NB4 (cell line): ENCODE results near the gene P2RX3.

ENCODE experiments used
- DNase-seq: peaks from one replicate; pipeline ENCODE4 v3.0.0; 2010; ENCODE audit warnings: low read depth
- H3K4me3 ChIP-seq: one replicate; pipeline ENCODE4 v1.5.1; 2011; ENCODE audit warnings: mild to moderate bottlenecking, low read depth, low read length, moderate library complexity
- CTCF ChIP-seq: IDR thresholded peaks from one replicate; pipeline ENCODE4 v1.5.1; 2012; ENCODE audit warnings: low read depth, low read length
- MAX ChIP-seq: IDR thresholded peaks from 2 replicates; pipeline ENCODE4 v1.6.1; 2011; ENCODE audit warnings: low read depth, low read length
- MYC ChIP-seq: IDR thresholded peaks from 2 replicates; pipeline ENCODE4 v1.6.1; 2011; ENCODE audit warnings: low read depth, low read length
- POLR2A ChIP-seq: IDR thresholded peaks from 2 replicates; pipeline ENCODE4 v1.6.1; 2011; ENCODE audit warnings: mild to moderate bottlenecking; ENCODE audit not compliant: insufficient read length; ENCODE audit errors: extremely low read depth

P2RX3 gene

GRCh38 chr11:57348052-57348451 lies 9.9 kb downstream of the P2RX3 start:
- DNase-seq: no peak
- no peak overlapping the region for H3K4me3 ChIP-seq
- TF ChIP-seq CTCF: no peak
- no peak for TF ChIP-seq MYC
- no peak for TF ChIP-seq MAX
- no peak for TF ChIP-seq POLR2A

- no peak overlapping the region for H3K4me3 ChIP-seq
- TF ChIP-seq CTCF (no peak), MAX (no peak), POLR2A (no peak), MYC (no peak)
- no peak for DNase-seq
These were observed 10.6 kb downstream of the P2RX3 start for GRCh38 chr11:57348636-57349313.

GRCh38 chr11:57349491-57350274 lies 11.5 kb downstream of the P2RX3 start:
- no peak overlapping the region for H3K4me3 ChIP-seq
- DNase-seq: peak; percentile 63
- peak; percentile 80 for TF ChIP-seq CTCF
- no peak for TF ChIP-seq MYC

- H3K4me3 ChIP-seq: no peak overlapping the region
- no peak for DNase-seq
- no peak for TF ChIP-seq CTCF
These were observed 14.9 kb downstream of the P2RX3 start for GRCh38 chr11:57353036-57353435.

- TF ChIP-seq MYC (no peak), CTCF (no peak), MAX (no peak), POLR2A (no peak)
- no peak overlapping the region for H3K4me3 ChIP-seq
- DNase-seq: no peak
These were observed 15.3 kb downstream of the P2RX3 start for GRCh38 chr11:57353446-57353845.

GRCh38 chr11:57353852-57354251 lies 15.7 kb downstream of the P2RX3 start:
- no peak for DNase-seq

More at GRCh38 chr11:57353852-57354251, 15.7 kb downstream of the P2RX3 start:
- no peak for TF ChIP-seq CTCF
- TF ChIP-seq MYC: no peak
- no peak for TF ChIP-seq MAX
- no peak for TF ChIP-seq POLR2A
- no peak overlapping the region for H3K4me3 ChIP-seq
